NCI-H1417 treated with DMSO at 0.1 percent for 48 hours (cell line): ENCODE data around the gene FIBCD1.

Experiments
- DNase-seq: peaks from one replicate; lab custom pipeline; 2025; lab: John Stamatoyannopoulos, UW

The FIBCD1 gene

GRCh38 chr9:130954317-130954716, 15.3 kb upstream of the FIBCD1 start:
- DNase-seq, result no peak

GRCh38 chr9:130952065-130952762, 13.2 kb upstream of the FIBCD1 start:
- no peak for DNase-seq

DNA sequence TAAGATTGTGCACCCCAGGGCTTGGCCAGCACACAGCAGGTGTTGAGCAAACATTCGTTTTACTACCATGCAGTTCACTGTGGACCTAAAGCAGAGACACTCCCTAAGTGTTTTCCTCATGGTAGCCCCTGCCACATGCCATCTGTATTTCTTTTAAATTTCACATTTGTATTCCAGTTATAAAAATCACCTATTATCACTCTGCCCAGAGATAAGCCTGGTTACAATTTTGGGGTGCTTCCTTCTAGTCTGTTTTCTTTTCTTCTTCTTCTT, 10.9 kb upstream of the FIBCD1 start:
- no peak for DNase-seq

GRCh38 chr9:130949188-130950038, 10.4 kb upstream of the FIBCD1 start:
- DNase-seq, result no peak

- no peak for DNase-seq
These were observed 9.2 kb upstream of the FIBCD1 start for GRCh38 chr9:130948266-130948665.

- no peak for DNase-seq
These were observed 8.6 kb upstream of the FIBCD1 start for GRCh38 chr9:130947618-130948140.

DNA sequence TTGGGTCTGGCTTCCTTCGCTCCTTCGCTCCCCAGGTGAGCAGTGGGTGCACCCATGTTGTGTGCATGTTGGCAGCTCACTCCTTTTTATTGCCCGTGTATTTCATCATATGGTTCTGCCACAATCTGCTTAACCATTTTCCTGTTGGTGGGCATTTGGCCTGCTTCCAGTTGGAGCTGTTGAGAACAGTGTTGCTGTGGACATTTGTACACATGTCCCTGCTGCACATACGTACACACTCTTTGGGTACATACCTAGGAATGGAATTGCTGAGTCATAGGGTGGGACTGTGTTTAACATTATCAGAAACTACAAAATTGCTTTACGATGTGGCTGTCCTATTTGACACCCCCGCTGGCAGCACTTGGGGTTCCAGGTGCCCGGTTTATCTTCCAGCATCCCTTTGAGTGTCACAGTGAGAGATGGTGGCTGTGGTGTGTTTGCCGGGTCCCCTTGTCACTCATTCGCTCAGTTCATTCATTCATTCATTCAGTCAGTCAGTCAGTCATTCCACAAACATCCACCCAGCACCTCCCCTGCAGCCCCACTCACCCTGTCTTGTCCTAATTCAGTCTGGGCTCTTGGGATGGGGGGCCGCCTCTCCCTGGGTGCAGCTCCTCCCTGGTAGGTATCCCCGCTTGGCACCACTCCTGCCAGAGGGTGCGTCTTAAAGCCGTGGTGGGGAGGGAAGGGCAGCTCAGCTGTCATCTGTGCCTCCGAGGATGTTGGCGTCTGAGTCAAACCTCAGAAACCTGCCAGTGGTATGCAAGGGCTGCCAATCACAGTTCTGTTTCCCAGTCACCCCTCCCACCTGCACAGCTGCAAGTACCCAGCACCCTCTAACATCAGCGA, 7.9 kb upstream of the FIBCD1 start:
- no peak for DNase-seq

- DNase-seq, result no peak
These were observed 6.1 kb upstream of the FIBCD1 start for GRCh38 chr9:130945173-130945572.

DNA sequence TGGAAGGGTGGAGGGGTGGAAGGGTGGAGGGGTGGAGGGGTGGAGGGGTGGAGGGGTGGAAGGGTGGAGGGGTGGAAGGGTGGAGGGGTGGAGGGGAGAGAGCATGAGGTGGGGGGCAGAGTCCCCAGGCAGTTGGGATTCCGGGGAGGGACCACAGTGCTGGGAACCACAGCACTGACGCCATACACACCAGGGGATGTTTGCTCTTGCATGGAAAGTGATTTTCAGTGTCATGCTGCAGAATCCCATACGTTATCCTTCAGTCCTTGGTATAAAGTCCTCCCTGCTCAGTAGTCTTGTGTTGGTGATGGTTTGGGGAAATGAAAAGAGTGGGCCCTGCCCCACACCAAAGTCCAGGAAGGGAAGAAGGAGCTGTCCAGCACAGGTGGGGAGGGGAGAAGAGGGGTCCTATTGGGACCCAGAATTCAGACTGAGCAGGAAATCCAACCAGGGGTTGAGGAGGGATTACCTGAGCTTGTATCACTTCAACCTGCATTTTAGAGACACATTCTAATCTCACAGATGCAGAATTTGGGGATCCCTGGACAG, 5.5 kb upstream of the FIBCD1 start:
- no peak for DNase-seq

DNA sequence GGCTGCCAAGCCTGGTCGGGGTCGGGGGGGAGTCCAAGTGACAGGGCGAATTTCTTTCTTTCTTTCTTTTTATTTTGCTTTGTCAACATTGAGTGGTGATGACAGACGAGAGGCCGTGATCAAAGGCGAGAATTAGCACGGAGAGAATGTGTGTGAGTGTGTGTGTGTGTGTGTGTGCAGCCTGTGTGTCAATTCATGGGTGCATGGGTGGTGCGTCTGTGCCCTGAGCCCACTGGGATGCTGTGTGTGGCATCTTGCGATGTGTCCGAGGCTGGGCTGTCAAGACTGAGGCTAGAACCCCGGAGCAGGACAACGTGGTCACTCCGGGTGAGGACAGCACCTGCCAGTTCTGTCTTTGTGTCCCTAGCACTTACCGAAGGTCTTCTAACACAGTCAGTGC, 4.7 kb upstream of the FIBCD1 start:
- DNase-seq, result no peak

DNA sequence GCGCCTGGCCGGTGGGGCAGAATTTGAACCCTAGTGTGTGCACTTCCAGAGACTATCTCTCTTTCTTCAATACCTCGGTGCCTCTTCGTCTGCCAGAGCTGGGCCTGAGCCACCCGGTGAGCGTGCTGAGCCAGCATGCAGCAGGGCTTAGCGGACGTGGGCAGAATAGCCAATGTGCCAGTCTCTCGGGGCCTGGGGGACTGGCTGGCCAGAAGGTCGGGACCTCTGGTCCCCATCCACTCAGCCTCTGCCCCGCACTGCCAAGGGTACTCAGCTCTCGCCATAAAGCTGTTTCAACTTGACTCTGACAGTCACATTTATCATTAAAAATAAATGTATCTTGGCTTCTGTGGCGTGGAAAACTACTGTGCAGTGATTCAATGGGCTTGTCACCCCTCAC, 4.2 kb upstream of the FIBCD1 start:
- no peak for DNase-seq

DNA sequence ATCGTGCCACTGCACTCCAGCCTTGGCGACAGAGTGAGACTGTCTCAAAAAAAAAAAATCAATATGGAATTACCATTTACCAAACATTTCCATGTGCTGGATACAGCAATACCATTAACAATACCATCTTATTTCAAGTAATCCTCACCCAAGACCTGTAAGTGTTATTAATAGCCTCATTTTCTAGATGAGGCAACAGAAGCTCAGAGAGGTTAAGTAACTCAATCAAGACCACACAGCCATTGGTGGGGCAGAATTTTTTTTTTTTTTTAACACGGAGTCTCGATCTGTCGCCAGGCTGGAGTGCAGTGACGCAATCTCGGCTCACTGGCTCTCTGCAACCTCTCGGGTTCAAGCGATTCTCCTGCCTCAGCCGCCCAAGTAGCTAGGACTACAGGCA, 3.6 kb upstream of the FIBCD1 start:
- DNase-seq, result no peak

DNA sequence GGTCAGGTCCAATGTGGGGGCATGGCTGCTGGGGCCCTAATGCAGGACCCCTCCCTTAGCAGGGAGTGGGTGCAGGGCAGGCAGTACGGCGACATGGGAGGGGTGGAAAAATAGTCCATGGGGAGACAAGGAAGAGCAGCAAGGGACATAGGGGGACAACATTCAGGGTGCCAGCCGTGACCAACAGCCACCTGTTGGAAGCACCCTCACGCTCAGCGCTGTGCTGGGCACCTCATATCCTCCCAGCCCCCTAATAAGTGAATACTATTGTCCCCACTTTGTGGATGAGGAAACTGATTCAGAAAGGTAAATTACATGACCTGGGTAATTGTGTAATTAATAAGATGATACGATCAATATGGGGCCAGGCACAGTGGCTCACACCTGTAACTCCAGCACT, 3.0 kb upstream of the FIBCD1 start:
- no peak for DNase-seq

DNA sequence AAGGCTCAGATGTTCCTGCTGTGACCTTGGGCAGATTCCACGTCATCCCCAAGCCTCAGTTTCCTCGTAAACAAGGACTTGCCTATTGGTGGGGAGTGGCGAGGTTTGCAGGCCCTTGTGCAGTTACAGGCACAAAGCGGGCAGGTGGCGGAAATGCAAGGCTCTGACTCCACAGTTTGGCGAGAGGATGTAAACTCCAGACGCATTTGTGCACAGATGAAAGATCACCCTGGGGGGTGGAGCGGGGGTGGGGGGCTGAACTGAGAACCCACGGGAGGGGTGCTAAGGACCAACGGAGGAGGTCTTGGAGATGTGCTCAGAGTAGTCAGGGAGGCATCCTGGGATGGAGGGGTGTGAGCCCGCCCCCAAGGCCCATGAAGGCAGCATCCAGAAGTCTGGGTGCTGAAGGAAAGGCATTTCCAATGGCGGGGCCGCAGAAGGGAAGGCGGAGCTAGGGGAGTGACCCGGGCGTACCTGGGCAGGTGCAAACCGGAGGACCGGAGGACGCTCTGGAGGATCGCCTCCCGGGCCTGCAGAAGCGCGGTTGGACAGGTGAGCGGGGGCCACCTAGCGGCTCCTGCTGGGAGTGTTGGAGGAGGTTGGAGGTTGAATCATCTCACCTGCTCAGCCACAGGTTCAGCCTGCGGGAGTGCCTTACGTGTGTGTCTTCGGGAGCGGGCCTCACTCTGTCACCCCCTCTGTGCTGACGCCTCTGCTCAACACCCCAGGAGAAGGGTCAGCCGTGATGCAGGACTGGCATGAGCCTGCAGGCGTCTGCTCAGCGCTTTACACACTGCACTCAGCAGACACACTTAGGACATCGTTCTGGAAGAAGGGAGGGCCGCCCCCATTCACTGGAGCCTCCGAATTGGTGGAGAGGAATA, 1.9 kb upstream of the FIBCD1 start:
- DNase-seq, result peak; percentile 39

GRCh38 chr9:130940027-130940549, 1.0 kb upstream of the FIBCD1 start:
- DNase-seq, result no peak

GRCh38 chr9:130939405-130940026, 469 bp upstream of the FIBCD1 start:
- DNase-seq, result no peak

DNA sequence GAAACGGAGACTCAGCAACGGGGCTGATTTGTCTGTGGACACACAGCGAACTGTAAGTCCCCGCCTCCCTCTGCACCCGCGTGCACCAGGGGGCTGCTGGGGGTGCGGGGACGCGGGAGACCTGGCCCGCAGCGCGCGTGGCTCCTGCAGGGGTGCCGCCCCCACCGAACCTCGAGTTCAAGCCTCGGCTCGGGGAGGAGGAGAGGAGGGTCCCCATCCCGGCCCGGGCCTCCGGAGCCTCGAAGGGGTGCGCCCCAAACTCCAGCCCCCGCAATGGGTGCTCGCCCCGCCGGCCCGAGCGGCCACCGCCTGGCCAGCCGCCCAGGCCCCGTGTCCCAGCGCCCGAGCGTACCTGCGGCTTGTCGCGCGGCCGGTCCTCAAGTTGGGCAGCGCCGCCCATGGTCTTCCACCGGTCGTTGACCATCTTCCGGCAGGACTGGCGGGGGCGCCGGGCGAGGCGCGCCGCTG, 829 bp downstream of the FIBCD1 start:
- DNase-seq, result no peak

- no peak for DNase-seq
These were observed 1.6 kb downstream of the FIBCD1 start for GRCh38 chr9:130937146-130938076.
